Erythroblast (primary cell): ENCODE data around the gene PEX3.

Experiments
- GATA1 ChIP-seq: IDR thresholded peaks from 2 replicates; pipeline ENCODE4 v1.6.1; 2011; ENCODE audit warnings: low read depth, mild to moderate bottlenecking, control low read depth, low read length, moderate library complexity
- POLR2A ChIP-seq: IDR thresholded peaks from 2 replicates; pipeline ENCODE4 v1.6.1; 2011; ENCODE audit warnings: mild to moderate bottlenecking, low read length

- TF ChIP-seq POLR2A (no peak), GATA1 (no peak)
These were observed 88.5 kb downstream of the PEX3 start for GRCh38 chr6:143539106-143539505.
